Activated CD8-positive, alpha-beta T cell treated with anti-CD3 and anti-CD28 coated beads for 36 hours (primary cell): ENCODE results near the gene RHOBTB3. TPM values are rescaled to one million over a fixed set of nuclear protein-coding genes. Genes with fewer than 3 reads are reported as not detected.
A peak's percentile ranks its signal among the peaks of the same experiment; 100 is the strongest.

Experiments used
- ATAC-seq: fragments of 200-7000 bp; cut with Tn5 transposase; one replicate; pipeline ENCODE4 v1.10.0; 2021; ENCODE audit warnings: mild to moderate bottlenecking, moderate library complexity
- CTCF ChIA-PET: fragments of 350-600 bp; sonication (Branson Sonifier 250); formaldehyde crosslinking; loops from one replicate; lab custom pipeline; 2021; ENCODE audit warnings: antibody characterized with exemption; lab: Charles Lee
- POLR2A ChIA-PET: fragments of 350-600 bp; sonication (Branson Sonifier 250); formaldehyde crosslinking; loops from one replicate; lab custom pipeline; 2021; ENCODE audit warnings: antibody characterized with exemption; lab: Charles Lee
- DNase-seq: peaks from one replicate; pipeline ENCODE4 v3.0.0-alpha.2; 2020
- H3K27ac Mint-ChIP-seq: one replicate; pipeline ENCODE4 v1.8.0; 2021; ENCODE audit warnings: mild to moderate bottlenecking, mixed read lengths
- H3K27me3 Mint-ChIP-seq: one replicate; pipeline ENCODE4 v1.8.0; 2021; ENCODE audit warnings: mixed read lengths
- H3K36me3 Mint-ChIP-seq: one replicate; pipeline ENCODE4 v1.8.0; 2021; ENCODE audit warnings: low read depth, mixed read lengths
- H3K4me1 Mint-ChIP-seq: one replicate; pipeline ENCODE4 v1.8.0; 2021; ENCODE audit warnings: low read depth, mixed read lengths
- H3K4me3 Mint-ChIP-seq: one replicate; pipeline ENCODE4 v1.8.0; 2021; ENCODE audit warnings: mild to moderate bottlenecking, moderate library complexity, mixed read lengths
- H3K9me3 Mint-ChIP-seq: one replicate; pipeline ENCODE4 v1.8.0; 2021; ENCODE audit warnings: mixed read lengths
- CTCF ChIP-seq: fragments of 200-600 bp; IDR thresholded peaks from one replicate; pipeline ENCODE4 v1.8.0; 2022; ENCODE audit warnings: antibody characterized with exemption, mild to moderate bottlenecking
- intact Hi-C: fragments of 100-400 bp; cut with micrococcal nuclease; formaldehyde crosslinking; loops from one replicate; pipeline ENCODE4 v1.10.0; 2022
- total RNA-seq, 2 experiments: library from RNA; stranded (reverse); gene quantifications; one replicate each; pipeline ENCODE4 v1.2.3, GENCODE V29; 2021

The RHOBTB3 gene
- total RNA-seq, 2 experiments from 2014 or later = 0.50 to 1.1 TPM

- ChIA-PET POLR2A (no interaction called here), CTCF (interaction anchor here (1.1 to 2.3 kb wide), 3 partner anchors 9 to 98 kb away, joined by 4 to 14 read pairs (median 5); no protein-coding TSS in a partner anchor)
- no peak for TF ChIP-seq CTCF
- no peak for DNase-seq
- Mint-ChIP-seq H3K4me1 (peaks cover 29% of the 10 kb centered on the region), H3K36me3 (no peaks in the 10 kb centered on the region), H3K9me3 (no peaks in the 10 kb centered on the region), H3K27ac (peak overlapping the region; percentile 16), H3K27me3 (peaks cover 2% of the 10 kb centered on the region), H3K4me3 (no peak overlapping the region)
- intact Hi-C loops = loop anchor here (2.0 kb wide), 1 partner anchor 115 kb away; the partner anchor contains the start of gene RFESD
- ATAC-seq = no peak
Measured at GRCh38 chr5:95761771-95762651, 30.9 kb downstream of the RHOBTB3 start.

GRCh38 chr5:95762652-95763041, 31.5 kb downstream of the RHOBTB3 start:
- ChIA-PET POLR2A (no interaction called here), CTCF (interaction anchor here (1.1 to 2.3 kb wide), 3 partner anchors 8 to 98 kb away, joined by 4 to 14 read pairs (median 5); no protein-coding TSS in a partner anchor)
- Mint-ChIP-seq H3K27ac (no peak overlapping the region), H3K4me1 (peaks cover 29% of the 10 kb centered on the region), H3K9me3 (no peaks in the 10 kb centered on the region), H3K36me3 (no peaks in the 10 kb centered on the region), H3K27me3 (peaks cover 2% of the 10 kb centered on the region), H3K4me3 (no peak overlapping the region)
- intact Hi-C loops = no loop called here
- DNase-seq (no peak), ATAC-seq (no peak)
- TF ChIP-seq CTCF = no peak

GRCh38 chr5:95763941-95764340, 32.8 kb downstream of the RHOBTB3 start:
- intact Hi-C loops = no loop called here
- TF ChIP-seq CTCF = no peak
- H3K4me3 Mint-ChIP-seq = no peak overlapping the region
- CTCF ChIA-PET = interaction anchor here (0.7 kb wide), 1 partner anchor 9 kb away, joined by 3 read pairs; no protein-coding TSS in a partner anchor
- ATAC-seq (no peak), DNase-seq (no peak)
- H3K9me3 Mint-ChIP-seq = no peaks in the 10 kb centered on the region
- H3K27me3 Mint-ChIP-seq = peaks cover 2% of the 10 kb centered on the region
- no peaks in the 10 kb centered on the region for H3K36me3 Mint-ChIP-seq
- H3K4me1 Mint-ChIP-seq = peaks cover 29% of the 10 kb centered on the region
- POLR2A ChIA-PET = no interaction called here
- H3K27ac Mint-ChIP-seq = no peak overlapping the region

- H3K9me3 Mint-ChIP-seq = no peaks in the 10 kb centered on the region
- H3K4me3 Mint-ChIP-seq = no peak overlapping the region
- ChIA-PET POLR2A (interaction anchor here (1.2 kb wide), 1 partner anchor 18 kb away, joined by 3 read pairs; no protein-coding TSS in a partner anchor), CTCF (interaction anchor here (1.4 to 8.1 kb wide), 6 partner anchors 13 to 105 kb away, joined by 3 to 84 read pairs (median 6); no protein-coding TSS in a partner anchor)
- no peak for TF ChIP-seq CTCF
- H3K4me1 Mint-ChIP-seq = no peaks in the 10 kb centered on the region
- peaks cover 2% of the 10 kb centered on the region for H3K27me3 Mint-ChIP-seq
- no peak for ATAC-seq
- H3K27ac Mint-ChIP-seq = no peak overlapping the region
- intact Hi-C loops = no loop called here
- H3K36me3 Mint-ChIP-seq = no peaks in the 10 kb centered on the region
- no peak for DNase-seq
Measured at GRCh38 chr5:95768731-95769130, 37.6 kb downstream of the RHOBTB3 start.
